RWPE1 (cell line): ENCODE data around the gene BRSK1.

Experiments
- CTCF ChIA-PET: fragments of 350-600 bp; sonication (Branson Sonifier 250); formaldehyde crosslinking; extraction: SDS; loops from one replicate; lab custom pipeline; 2021; lab: Yijun Ruan, JAX
- POLR2A ChIA-PET: fragments of 400-600 bp; formaldehyde crosslinking; extraction: SDS; loops from one replicate; lab custom pipeline; 2020; ENCODE audit warnings: antibody characterized with exemption; ENCODE audit not compliant: low non-redundant PET; lab: Yijun Ruan, JAX
- DNase-seq: peaks from one replicate; pipeline ENCODE4 v3.0.0; 2012; ENCODE audit warnings: low spot score
- H3K27ac ChIP-seq: fragments of 450-650 bp; 2 replicates; pipeline ENCODE4 v1.5.1; 2017
- CTCF ChIP-seq: fragments of 450-650 bp; conservative IDR thresholded peaks from 2 replicates; pipeline ENCODE4 v1.5.1; 2017; ENCODE audit warnings: low read depth, mild to moderate bottlenecking

Gene BRSK1

GRCh38 chr19:55248166-55248675 lies 35.6 kb upstream of the BRSK1 start:
- no peak for DNase-seq
- POLR2A ChIA-PET, result interaction anchor here (0.5 to 0.8 kb wide), 2 partner anchors 11 to 13 kb away, joined by 3 to 6 read pairs; partner anchors contain the start of gene PPP6R1
- peak overlapping the region; percentile 99 for H3K27ac ChIP-seq
- CTCF ChIA-PET, result no interaction called here
- TF ChIP-seq CTCF, result no peak

- no peak for DNase-seq
- no peak for TF ChIP-seq CTCF
- ChIA-PET POLR2A (interaction anchor here (0.5 to 0.8 kb wide), 2 partner anchors 10 to 14 kb away, joined by 3 to 6 read pairs; partner anchors contain the start of gene PPP6R1), CTCF (no interaction called here)
- peak overlapping the region; percentile 99 for H3K27ac ChIP-seq
These were observed 35.1 kb upstream of the BRSK1 start for GRCh38 chr19:55248704-55249103.

- ChIA-PET POLR2A (interaction anchor here (0.7 kb wide), 1 partner anchor 617 kb away, joined by 4 read pairs; no protein-coding TSS in a partner anchor), CTCF (no interaction called here)
- peak overlapping the region; percentile 99 for H3K27ac ChIP-seq
- TF ChIP-seq CTCF, result no peak
- no peak for DNase-seq
These were observed 34.0 kb upstream of the BRSK1 start for GRCh38 chr19:55249841-55250240.

- POLR2A ChIA-PET, result no interaction called here
- CTCF ChIA-PET, result no interaction called here
- no peak for TF ChIP-seq CTCF
- H3K27ac ChIP-seq, result peak overlapping the region; percentile 99
- DNase-seq, result no peak
These were observed 33.3 kb upstream of the BRSK1 start for GRCh38 chr19:55250262-55251036.

- ChIA-PET POLR2A (no interaction called here), CTCF (interaction anchor here (0.6 kb wide), 2 partner anchors 92 to 140 kb away, joined by 3 to 4 read pairs; no protein-coding TSS in a partner anchor)
- H3K27ac ChIP-seq, result peak overlapping the region; percentile 99
- TF ChIP-seq CTCF, result no peak
- DNase-seq, result no peak
These were observed 32.3 kb upstream of the BRSK1 start for GRCh38 chr19:55251341-55252081.
